Epidermal melanocyte (primary cell): ENCODE results near the gene ZBED4.
"Not testable (repeated sequence)": the region's sequence is repeated elsewhere in the genome, so short reads cannot be mapped to it uniquely, and the experiment has no call there.

ENCODE experiments used
- DNase-seq: peaks from one replicate; pipeline ENCODE4 v3.0.0; 2011; ENCODE audit warnings: low spot score; ENCODE audit not compliant: insufficient read length

The ZBED4 gene

DNA sequence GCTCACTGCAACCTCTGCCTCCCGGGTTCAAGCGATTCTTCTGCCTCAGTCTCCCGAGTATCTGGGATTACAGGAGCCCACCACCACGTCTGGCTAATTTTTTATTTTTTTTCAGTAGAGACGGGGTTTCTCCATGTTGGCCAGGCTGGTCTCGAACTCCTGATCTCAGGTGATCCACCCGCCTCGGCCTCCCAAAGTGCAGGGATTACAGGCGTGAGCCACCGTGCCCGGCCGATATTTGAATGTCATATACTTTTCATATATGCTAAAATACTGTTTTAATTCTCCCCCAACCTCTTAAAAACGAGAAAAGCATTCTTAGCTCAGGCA lies 1.1 kb upstream of the ZBED4 start:
- DNase-seq: not testable (repeated sequence)

DNA sequence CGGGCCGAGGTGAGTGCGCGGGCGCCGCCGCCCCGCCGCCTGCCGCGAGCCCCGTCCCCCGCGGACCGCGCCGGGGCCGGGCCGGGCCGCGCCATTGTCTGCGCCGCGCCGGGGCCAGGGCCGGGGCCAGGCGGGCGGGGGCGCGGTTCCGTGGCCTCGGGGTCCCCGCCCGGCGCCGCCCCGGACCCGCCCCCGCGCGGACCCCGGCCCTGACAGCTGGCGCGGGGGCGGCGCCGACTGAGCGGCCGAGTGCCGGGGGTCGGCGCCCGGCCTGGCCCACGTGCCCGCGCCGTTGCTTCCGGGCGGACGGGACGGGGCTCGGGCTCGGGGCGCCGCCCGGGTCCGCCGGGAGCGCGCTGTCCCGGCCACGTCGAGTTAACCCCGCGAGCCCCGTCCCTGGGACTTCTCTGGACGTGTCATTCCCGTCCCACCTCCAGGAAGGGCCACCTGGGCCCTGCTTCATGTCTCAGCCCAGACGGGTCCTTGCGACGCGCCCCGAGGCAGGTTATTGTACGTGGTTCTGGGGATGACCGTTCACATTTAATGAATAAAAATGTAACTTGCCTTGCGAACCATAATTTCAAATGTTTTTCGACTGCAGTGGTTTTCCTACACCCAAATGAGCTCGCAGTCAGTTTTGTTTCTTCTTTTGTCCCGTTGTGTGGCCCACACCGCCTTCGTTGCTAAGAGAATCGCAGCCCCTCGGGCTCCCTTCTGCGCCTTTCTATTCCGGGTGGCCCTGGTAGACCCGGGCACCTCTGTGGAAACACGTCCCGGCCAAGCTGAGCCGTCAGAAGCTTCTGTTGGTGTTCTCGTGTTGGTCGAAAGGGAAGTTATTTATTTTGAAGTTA lies 562 bp downstream of the ZBED4 start:
- DNase-seq: no peak

DNA sequence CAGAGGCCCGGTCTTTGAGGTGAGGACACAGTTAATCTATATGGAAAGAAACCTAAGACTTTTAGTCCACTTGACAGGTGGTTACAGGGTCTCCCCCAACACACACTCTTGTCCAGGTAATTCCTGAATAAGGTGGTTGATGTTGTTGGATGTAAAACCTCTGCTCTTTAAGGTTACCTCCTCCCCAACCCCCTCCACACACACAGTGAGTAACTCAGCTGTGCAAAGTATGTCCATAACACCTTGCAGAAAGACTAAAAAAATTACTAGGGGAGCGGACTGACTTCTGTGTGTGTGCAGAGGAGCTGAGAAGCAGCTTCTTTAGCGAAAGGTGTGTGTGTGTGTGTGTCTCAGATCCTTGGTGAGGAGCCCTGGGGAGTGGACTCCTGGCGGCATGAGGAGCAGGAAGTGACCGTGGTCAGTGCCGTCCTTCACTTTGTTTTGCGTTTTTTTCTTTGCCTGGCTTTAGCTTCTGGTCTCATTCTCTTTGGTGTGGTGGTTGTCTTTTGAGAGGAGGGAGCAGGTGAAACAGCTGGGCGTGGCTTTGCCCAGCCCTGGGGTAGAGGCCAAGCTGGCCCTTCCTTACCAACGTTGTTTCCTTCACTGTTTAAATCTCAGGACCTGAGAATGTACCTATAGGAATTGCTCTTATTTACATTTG lies 1.7 kb downstream of the ZBED4 start:
- DNase-seq: no peak

DNA sequence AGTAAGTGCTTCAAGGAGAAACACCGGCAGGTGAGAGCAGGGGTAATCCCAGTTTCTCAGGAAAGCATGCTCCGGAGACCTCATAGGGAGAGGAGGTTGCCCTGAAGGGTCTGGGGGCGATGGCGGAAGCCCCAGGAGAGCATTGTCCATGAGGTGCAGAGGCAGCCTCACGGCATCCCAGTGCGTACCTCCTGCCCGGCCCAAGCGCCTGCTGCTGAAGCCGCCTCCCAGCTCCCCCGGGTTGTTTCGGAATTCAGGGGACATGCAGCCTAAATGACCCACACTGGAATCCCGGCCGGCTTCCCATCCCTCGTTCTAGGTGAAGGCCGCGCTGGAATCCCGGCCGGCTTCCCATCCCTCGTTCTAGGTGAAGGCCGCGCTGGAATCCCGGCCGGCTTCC lies 2.7 kb downstream of the ZBED4 start:
- DNase-seq: no peak

DNA sequence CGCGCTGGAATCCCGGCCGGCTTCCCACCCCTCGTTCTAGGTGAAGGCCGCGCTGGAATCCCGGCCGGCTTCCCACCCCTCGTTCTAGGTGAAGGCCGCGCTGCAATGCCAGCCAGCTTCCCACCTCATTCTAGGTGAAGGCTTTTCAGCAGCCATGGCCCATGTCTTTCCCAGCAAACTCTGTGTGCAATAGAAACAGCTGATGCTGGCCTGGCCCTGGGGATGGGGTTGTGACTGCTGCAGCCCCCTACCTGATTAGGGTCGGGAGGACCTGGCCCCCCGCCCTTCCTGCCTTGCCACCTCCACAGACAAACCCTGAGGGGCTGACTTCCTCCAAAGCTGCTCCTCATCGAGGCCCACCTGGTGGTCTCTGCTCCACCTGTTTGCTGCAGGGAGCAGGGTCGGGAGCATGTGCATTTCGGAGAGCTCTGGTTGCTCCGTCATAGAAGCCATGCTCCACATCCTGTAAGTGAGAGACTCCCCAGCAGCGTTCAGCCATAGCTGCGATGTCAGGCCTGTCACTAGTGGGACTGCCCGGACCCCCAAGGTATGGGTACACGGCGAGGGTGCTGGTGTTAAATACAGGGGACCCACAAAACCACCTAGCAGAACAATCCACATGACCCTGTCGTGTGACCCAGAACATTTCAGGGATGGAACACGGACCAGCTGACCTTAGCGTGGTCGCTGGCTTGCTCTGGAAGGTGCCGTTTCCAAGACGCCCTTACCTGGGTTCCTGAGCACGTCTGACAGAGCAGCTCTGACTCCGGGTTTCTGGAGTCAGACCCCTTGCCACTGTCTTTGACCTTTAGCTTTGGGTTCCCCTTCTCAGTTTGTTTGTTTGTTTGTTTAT lies 3.3 kb downstream of the ZBED4 start:
- no peak for DNase-seq

DNA sequence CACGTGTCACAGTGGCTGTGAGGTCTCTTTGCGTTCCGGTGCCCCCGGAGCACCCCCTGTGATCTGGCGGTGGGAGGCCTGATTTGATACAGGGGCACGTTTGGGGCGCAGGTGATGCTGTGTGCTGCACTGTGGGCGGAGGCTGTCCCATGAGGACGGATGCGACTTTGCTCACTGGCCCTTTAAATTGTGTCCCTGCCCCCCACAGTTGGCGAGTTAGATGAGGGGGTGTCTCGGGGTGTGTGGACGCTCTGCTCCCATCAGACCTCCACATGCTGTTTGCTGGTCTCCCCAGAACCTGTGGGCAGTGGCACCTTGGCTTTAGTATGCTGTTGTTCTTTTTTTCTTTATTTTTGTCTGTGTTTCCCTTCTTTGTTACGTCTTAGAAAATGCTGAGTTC lies 5.2 kb downstream of the ZBED4 start:
- no peak for DNase-seq

DNA sequence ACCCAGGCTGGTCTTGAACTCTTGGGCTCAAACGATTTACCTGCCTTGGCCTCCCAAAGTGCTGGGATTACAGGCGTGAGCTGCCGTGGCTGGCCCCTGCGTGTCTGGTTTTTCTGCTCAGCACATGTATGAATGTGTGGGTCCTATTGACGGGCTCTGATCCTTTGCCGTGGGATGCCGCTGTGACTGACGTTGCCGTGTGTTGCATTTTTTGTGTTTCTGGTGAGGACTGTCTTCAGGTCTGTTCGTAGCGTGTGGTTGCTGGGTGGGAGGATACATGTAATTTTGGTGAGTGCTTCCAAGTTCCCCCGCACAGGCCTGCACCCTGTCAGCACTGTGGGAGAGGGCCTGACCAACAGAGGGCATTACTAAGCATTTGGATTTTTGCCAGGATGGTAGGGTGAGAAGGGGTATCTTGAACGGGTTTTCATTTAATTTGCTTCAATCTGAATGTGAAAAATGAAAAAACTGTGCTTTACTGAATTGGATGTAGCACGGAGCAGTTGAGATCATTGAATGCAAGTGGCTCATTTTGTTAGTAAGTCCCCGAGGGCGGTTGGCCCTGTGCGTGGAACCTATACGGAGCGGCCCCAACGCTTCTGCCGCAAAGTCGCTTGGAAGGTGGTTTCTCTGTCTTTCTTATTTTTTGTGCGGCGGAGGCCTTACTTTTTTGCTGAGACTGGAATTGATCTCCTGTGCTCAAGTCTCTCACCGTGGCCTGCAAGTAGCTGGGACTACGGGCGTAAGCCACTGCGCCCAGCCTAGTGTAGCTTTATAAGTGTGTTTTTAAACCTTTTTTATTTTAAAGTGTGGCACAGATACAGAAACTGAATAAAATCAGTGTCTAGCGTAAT lies 8.2 kb downstream of the ZBED4 start:
- no peak for DNase-seq

DNA sequence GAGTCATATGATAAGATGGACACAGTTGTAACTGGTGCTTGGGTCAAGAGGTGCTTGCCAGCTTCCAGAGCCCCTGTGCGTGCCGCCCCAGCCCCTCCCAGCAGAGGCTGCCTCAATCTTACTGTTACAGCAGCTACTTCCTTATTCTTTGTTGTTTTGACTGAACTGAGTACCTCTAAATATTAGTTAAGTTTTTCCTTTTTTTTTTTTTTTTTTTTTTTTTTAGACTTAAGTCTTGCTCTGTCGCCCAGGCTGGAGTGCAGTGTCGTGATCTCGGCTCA lies 8.8 kb downstream of the ZBED4 start:
- DNase-seq: no peak

DNA sequence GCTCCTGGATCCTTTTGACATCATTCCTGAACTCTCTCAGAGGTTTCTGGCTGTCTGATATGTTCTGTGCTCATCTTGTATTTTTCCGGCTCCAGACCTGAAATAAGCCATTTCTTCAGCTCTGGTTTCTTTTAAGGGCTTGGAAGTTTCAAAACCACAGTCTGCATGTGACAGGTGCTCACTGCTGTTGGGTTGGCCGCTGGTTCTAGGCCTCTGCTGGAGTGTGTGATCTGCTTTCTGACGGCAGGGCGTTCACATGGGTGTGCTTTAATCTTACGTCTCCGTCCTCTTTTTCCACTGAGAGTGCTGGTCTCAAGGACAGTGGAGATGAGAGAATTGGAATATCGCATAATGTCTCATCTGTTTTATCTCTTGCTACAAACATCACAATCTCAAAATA lies 10.3 kb downstream of the ZBED4 start:
- DNase-seq: no peak

DNA sequence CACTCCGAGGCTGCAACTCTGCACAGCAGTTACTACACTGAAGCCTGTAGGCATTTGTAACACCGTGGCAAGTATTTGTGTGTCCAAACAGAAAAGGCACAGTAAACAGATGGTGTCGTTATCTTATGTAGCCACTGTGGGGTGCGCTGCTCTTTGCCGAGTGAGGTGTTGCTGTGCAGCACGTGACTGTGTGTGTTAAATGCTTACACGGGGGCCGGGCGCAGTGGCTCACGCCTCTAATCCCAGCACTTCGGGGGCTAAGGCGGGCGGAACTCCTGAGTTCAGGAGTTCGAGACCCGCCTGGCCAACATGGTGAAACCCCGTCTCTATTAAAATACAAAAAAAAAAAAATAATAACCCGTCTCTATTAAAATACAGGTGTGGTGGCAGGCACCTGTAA lies 11.5 kb downstream of the ZBED4 start:
- no peak for DNase-seq

DNA sequence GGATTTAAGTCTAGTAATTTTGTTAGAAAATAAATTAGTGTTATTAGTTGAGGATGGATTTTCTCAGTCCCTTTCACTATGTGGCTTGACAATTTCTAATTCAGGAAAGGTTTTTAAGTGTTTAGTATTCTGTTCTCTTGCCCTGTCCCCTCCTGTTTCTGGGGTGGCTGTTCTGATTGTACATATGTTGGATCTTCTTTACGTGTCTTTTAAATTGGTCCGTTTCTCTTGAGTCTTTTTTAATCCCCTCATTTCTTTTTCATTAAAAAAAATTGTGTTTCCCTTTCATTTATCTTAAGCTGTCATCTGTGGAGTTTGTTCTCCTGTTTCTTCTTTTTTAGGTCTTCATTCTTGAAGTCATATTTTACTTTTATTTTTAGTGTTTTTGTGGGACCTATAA lies 12.5 kb downstream of the ZBED4 start:
- DNase-seq: no peak

DNA sequence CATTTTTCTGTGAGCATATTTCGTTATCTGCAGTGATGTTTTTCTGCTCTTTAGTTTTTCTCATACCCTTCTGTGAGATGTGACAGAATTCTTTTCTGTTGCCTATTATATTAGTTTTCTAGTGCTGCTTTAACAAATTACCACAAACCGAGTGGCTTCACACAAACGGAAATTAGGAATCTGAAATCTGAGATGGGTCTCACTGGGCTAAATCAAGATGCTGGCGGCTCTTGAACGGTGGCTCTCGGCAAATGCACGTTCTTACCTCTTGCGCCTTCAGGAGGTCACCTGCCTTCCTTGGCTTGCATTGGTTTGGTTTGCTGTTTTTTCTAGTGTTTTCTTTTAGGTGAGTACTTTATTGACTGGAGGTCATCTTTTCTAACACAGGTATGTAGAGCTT lies 13.0 kb downstream of the ZBED4 start:
- DNase-seq: no peak

DNA sequence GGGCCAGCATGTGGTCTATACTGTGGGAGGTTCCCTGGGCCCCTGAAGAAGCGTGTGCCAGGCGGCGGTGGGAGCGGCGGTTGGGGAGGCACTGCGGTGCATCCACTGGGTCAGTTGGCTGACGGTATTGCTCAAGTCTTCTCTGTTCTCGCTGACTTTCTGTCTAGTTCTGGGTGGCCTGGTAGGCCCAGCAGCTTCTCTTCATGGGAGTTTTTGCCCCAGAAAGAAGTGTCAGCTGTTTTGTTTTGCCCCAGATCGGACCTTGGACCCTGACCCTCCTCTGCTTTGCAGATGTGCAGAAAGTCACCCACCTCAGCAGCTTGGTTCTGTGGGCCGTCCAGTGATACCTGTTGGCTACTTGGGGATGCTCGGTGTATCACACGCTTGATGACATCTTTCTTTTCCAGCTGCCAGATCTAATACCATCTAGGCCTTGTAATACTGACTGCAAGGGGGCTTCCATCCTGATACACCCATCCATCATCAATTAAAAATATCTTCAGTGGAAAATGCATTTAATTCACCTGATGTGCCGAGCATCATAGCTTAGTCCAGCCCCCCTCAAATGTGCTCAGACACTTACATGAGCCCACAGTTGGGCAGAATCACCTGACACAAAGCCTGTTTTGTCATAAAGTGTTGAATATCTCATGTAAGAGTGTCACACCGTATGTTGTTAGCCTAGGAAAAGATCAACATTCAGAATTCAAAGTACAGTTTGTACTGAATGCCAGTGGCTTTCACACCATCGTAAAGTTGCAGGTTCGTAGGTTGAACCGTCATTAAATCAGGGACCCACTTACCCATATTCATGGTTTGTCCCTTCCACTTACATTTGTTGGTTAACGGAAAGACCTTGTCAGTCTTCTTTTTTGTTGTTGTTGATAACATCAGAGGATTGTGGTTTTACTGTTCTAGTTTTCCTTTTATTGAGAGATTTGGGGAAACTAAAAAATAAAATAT lies 13.9 kb downstream of the ZBED4 start:
- DNase-seq: no peak

DNA sequence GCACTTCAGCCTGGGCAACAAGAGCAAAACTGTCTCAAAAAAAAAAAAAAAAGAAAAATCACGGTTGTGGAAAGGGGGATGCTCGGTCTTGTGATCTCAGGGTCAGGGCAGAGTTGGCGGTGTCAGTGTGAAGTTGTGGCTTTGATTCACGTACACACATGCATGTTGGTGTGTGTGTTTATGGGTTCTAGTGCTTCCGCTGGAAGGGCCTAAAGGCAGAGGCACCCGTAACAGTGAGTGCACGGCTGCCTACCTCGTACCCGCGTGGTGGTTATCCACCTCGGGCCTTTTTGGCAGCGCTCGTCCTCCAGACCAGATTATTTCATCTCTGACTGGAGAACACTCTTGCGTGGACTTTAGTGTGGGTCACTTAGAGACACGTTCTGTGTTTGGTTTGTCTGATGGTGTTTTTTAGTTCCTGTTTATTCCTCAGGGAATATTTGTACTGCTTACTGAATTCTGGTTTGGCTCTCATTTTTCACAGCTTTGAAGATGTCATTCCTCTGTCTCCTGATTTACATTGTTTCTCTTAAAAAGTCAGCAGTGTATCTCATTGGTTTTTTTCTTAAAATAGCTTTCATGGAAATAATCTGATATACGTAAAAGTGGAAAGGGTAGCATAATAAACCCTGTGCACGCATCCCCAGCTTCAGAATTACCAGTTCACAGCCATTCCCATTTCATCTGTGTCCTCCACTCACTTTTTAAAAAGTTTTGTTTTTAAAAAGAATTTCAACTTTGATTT lies 15.6 kb downstream of the ZBED4 start:
- no peak for DNase-seq

DNA sequence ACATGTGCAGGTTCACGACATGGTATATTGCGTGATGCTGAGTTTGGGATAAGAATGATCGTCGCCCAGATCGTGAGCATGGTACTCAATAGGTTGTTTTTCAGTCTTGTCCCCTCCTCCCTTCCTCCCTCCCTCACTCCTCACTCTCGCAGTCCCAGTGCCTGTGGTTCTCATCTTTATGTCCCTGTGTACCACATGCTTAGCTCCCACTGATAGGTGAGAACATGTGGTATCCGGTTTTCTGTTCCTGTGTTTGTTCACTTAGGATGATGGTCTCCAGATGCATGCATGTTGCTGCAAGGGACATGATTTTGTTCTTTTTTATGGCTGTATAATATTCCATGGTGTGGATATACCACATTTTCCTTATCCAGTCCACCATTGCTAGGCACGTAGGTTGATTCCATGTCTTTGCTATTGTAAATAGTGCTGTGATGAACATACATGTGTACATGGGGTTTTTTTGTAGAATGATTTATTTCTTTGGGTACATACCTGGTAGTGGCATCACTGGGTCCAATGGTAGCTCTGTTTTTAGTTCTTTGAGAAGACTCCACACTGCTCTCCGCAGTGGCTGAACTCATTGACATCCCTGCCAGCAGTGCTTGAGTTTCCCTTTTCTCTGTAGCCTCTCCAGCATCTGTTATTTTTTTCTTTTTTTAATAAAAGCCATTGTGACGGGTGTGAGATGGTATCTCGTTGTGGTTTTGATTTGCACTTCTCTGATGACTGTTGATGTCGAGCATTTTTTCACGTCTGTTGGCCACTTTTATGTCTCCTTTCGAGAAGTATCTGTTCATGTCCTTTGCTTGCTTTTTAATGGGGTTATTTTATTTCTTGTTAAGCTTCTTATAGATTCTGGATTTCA lies 16.4 kb downstream of the ZBED4 start:
- DNase-seq: no peak

DNA sequence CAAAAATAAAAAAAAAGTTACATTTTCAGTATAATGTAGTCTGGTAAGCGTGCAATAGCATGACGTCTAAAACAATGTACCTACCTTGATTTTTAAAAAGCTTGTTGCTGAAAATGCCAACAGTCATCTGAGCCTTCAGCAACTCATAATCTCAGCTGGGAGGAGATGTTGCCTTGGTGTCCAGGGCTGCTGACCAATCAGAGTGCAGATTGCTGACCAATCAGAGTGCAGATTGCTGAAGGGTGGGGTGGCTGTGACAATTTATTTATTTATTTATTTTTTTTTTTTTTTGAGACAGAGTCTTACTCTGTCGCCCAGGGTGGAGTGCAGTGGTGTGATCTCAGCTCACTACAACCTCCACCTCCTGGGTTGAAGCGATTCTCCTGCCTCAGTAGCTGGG lies 17.8 kb downstream of the ZBED4 start:
- no peak for DNase-seq

DNA sequence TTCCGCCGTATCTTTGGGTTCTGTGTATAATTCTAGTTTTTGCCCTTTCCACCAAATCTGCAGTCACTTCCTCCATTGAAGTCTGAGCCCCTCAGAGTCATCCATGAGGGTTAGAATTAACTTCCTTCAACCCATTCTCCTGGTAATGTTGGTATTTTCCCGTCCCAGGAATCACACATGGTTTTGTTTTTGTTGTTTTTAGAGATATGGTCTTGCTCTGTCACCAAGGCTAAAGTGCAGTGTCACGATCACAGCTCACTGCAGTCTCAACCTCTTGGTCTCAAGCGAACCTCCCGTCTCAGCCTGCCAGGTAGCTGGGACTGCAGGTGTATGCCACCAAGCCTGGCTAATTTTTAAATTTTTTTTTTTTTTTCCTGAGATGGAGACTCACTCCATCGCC lies 18.7 kb downstream of the ZBED4 start:
- no peak for DNase-seq

DNA sequence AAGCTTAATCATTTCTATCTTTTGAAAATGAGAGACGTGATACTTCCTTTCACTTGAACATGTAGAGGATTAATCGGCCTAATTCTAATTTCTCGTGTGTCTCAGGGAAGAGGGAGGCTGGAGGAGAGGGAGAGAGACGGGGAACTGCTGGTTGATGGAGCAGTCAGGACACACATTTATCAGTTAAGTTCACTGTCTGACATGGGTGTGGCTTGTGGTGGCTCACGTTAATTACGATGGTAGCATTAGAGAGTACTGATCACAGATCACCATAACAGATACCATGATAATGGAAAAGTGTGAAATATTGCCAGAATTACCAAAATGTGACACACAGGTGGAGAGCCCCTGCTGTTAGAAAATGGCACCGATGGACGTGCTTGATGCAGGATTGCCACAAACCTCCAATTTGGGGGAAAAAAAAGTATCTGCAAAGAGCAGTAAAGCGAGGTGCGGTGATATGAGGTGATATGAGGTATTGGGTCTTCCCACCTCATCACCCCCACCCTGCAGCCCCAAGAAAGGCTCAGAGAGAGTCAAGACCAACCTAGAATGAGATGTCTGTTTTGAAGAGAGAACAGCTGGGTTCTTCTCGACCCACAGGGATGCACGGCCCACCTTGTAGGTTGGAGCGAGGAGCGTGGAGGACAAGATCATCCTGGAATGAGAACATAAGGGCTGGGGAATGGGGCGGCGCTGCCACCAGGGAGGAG lies 19.7 kb downstream of the ZBED4 start:
- no peak for DNase-seq
